A549 (cell line): Measurements from ENCODE around the gene NSG2.

Experiments used
- BCL3 ChIP-seq: fragments of >200 bp; sonication (Bioruptor Twin); formaldehyde crosslinking; IDR thresholded peaks from 3 replicates; pipeline ENCODE4 v1.6.1; 2016
- EP300 ChIP-seq, 2 experiments: fragments of >200 bp; sonication (Bioruptor Twin); formaldehyde crosslinking; IDR thresholded peaks; 2 replicates in 1 of 2; 3 replicates in 1 of 2; pipeline ENCODE4 v1.6.1; 2016 to 2017
- ESRRA ChIP-seq: fragments of 150-350 bp; IDR thresholded peaks from 2 replicates; pipeline ENCODE4 v1.6.1; 2014; ENCODE audit warnings: mild to moderate bottlenecking, low read length, borderline replicate concordance
- HOXB5 ChIP-seq: fragments of 250-450 bp; sonication (Bioruptor Pico); IDR thresholded peaks from 2 replicates; pipeline ENCODE4 v1.5.0; 2020; ENCODE audit warnings: mild to moderate bottlenecking, moderate library complexity
- PBX3 ChIP-seq: IDR thresholded peaks from 2 replicates; pipeline ENCODE4 v1.6.1; 2012
- POLR2A ChIP-seq: IDR thresholded peaks from 2 replicates; pipeline ENCODE4 v1.6.1; 2012; ENCODE audit warnings: mild to moderate bottlenecking, low read length
- POLR2AphosphoS2 ChIP-seq: conservative IDR thresholded peaks from 2 replicates; pipeline ENCODE4 v1.6.1; 2012; ENCODE audit warnings: low read length, improper control_type of control experiment, inconsistent platforms
- RARB ChIP-seq: fragments of 250-450 bp; sonication (Bioruptor Pico); IDR thresholded peaks from 2 replicates; pipeline ENCODE4 v1.8.0; 2021; ENCODE audit warnings: mild to moderate bottlenecking, moderate library complexity
- RCOR1 ChIP-seq: fragments of 150-350 bp; IDR thresholded peaks from 2 replicates; pipeline ENCODE4 v1.6.1; 2014; ENCODE audit warnings: antibody characterized with exemption, low read length, low read depth
- TP53 ChIP-seq: fragments of 250-450 bp; sonication (Bioruptor Pico); IDR thresholded peaks from 2 replicates; pipeline ENCODE4 v1.5.0; 2021; ENCODE audit warnings: mild to moderate bottlenecking, moderate library complexity
- TF ChIP-seq, protein P1 (sequence below): fragments of >200 bp; sonication (Bioruptor Twin); formaldehyde crosslinking; IDR thresholded peaks from 3 replicates; pipeline ENCODE4 v1.5.1; 2016
- TF ChIP-seq, protein P2 (sequence below): fragments of 150-350 bp; IDR thresholded peaks from 2 replicates; pipeline ENCODE4 v1.6.1; 2014; ENCODE audit warnings: low read depth, mild to moderate bottlenecking, low read length
- TF ChIP-seq, protein P3 (sequence below): fragments of 200-600 bp; sonication (generic); IDR thresholded peaks from 2 replicates; pipeline ENCODE4 v1.6.1; 2016; ENCODE audit warnings: antibody characterized with exemption, mild to moderate bottlenecking, moderate library complexity

DNA sequence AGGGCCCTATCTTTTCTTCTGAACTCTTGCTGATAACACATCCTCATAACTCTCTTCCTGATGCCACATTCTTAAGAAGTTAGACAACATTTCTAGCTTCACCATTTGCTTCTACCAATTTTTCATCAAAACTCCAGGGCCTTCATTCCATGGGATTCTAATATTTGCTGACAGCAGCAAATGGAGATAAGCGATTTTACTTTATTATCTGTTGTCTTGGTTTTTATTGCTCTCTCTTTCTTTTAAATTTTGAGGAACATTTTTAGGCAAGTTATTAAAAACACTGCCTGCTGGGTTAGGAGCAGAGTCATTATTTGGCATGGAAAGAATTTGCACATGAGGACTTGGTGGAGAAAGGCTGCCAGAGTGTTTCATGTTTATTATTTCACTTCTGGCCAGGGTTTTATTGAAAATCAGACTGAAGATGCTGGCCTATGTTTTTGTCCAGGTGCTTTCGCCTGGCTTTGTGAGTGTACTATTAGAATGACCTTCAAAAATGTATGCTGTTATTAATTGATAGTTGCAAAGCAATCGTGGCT lies 27.7 kb downstream of the NSG2 start:
- TF ChIP-seq TP53 (CRISPR knock-in tag) (no peak), RCOR1 (no peak), POLR2A (no peak), ESRRA (no peak), POLR2AphosphoS2 (no peak), BCL3 (no peak), HOXB5 (CRISPR knock-in tag) (no peak), RARB (CRISPR knock-in tag) (no peak), EP300 (IDR thresholded peaks at IDR 0.05) (no peak), PBX3 (no peak)
- TF ChIP-seq, protein P1, sequence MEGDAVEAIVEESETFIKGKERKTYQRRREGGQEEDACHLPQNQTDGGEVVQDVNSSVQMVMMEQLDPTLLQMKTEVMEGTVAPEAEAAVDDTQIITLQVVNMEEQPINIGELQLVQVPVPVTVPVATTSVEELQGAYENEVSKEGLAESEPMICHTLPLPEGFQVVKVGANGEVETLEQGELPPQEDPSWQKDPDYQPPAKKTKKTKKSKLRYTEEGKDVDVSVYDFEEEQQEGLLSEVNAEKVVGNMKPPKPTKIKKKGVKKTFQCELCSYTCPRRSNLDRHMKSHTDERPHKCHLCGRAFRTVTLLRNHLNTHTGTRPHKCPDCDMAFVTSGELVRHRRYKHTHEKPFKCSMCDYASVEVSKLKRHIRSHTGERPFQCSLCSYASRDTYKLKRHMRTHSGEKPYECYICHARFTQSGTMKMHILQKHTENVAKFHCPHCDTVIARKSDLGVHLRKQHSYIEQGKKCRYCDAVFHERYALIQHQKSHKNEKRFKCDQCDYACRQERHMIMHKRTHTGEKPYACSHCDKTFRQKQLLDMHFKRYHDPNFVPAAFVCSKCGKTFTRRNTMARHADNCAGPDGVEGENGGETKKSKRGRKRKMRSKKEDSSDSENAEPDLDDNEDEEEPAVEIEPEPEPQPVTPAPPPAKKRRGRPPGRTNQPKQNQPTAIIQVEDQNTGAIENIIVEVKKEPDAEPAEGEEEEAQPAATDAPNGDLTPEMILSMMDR, result no peak
- TF ChIP-seq, protein P2, sequence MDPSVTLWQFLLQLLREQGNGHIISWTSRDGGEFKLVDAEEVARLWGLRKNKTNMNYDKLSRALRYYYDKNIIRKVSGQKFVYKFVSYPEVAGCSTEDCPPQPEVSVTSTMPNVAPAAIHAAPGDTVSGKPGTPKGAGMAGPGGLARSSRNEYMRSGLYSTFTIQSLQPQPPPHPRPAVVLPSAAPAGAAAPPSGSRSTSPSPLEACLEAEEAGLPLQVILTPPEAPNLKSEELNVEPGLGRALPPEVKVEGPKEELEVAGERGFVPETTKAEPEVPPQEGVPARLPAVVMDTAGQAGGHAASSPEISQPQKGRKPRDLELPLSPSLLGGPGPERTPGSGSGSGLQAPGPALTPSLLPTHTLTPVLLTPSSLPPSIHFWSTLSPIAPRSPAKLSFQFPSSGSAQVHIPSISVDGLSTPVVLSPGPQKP, result no peak
- TF ChIP-seq, protein P3, sequence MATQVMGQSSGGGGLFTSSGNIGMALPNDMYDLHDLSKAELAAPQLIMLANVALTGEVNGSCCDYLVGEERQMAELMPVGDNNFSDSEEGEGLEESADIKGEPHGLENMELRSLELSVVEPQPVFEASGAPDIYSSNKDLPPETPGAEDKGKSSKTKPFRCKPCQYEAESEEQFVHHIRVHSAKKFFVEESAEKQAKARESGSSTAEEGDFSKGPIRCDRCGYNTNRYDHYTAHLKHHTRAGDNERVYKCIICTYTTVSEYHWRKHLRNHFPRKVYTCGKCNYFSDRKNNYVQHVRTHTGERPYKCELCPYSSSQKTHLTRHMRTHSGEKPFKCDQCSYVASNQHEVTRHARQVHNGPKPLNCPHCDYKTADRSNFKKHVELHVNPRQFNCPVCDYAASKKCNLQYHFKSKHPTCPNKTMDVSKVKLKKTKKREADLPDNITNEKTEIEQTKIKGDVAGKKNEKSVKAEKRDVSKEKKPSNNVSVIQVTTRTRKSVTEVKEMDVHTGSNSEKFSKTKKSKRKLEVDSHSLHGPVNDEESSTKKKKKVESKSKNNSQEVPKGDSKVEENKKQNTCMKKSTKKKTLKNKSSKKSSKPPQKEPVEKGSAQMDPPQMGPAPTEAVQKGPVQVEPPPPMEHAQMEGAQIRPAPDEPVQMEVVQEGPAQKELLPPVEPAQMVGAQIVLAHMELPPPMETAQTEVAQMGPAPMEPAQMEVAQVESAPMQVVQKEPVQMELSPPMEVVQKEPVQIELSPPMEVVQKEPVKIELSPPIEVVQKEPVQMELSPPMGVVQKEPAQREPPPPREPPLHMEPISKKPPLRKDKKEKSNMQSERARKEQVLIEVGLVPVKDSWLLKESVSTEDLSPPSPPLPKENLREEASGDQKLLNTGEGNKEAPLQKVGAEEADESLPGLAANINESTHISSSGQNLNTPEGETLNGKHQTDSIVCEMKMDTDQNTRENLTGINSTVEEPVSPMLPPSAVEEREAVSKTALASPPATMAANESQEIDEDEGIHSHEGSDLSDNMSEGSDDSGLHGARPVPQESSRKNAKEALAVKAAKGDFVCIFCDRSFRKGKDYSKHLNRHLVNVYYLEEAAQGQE, result no peak
